ENCODE data around the gene AKAP1.
A peak's percentile ranks its signal among the peaks of the same experiment; 100 is the strongest.
"Not testable (repeated sequence)": the region's sequence is repeated elsewhere in the genome, so short reads cannot be mapped to it uniquely, and the experiment has no call there.

Gene AKAP1

GRCh38 chr17:57096472-57097202 is 11.6 kb downstream of the AKAP1 start:
- Mint-ChIP-seq H3K4me3 (no peak overlapping the region), H3K27ac (no peak overlapping the region), H3K9me3 (no peaks in the 10 kb centered on the region), H3K36me3 (ENCODE audit: low read depth) (peaks cover 5% of the 10 kb centered on the region), H3K27me3 (ENCODE audit: low read depth, poor library complexity) (peaks cover 6% of the 10 kb centered on the region), H3K4me1 (peaks cover 49% of the 10 kb centered on the region)
- no peak for DNase-seq
- no peak for TF ChIP-seq CTCF (IDR thresholded peaks at IDR 0.05)

GRCh38 chr17:57097832-57098421 is 12.9 kb downstream of the AKAP1 start:
- DNase-seq = no peak
- H3K4me1 Mint-ChIP-seq = peaks cover 45% of the 10 kb centered on the region
- no peaks in the 10 kb centered on the region for H3K9me3 Mint-ChIP-seq
- peaks cover 8% of the 10 kb centered on the region for H3K36me3 Mint-ChIP-seq (ENCODE audit: low read depth)
- H3K27ac Mint-ChIP-seq = peak overlapping the region; percentile 81
- H3K27me3 Mint-ChIP-seq (ENCODE audit: low read depth, poor library complexity) = peaks cover 4% of the 10 kb centered on the region
- TF ChIP-seq CTCF (IDR thresholded peaks at IDR 0.05) = no peak
- H3K4me3 Mint-ChIP-seq = no peak overlapping the region

GRCh38 chr17:57099165-57099564 is 14.1 kb downstream of the AKAP1 start:
- peaks cover 40% of the 10 kb centered on the region for H3K4me1 Mint-ChIP-seq

GRCh38 chr17:57102122-57102521 is 17.1 kb downstream of the AKAP1 start:
- TF ChIP-seq CTCF (IDR thresholded peaks at IDR 0.05) = no peak
- no peak overlapping the region for H3K4me3 Mint-ChIP-seq
- H3K27me3 Mint-ChIP-seq (ENCODE audit: low read depth, poor library complexity) = no peaks in the 10 kb centered on the region
- no peaks in the 10 kb centered on the region for H3K9me3 Mint-ChIP-seq
- no peak overlapping the region for H3K27ac Mint-ChIP-seq
- H3K36me3 Mint-ChIP-seq (ENCODE audit: low read depth) = peaks cover 17% of the 10 kb centered on the region
- H3K4me1 Mint-ChIP-seq = peaks cover 45% of the 10 kb centered on the region
- DNase-seq = no peak

More at GRCh38 chr17:57099165-57099564, 14.1 kb downstream of the AKAP1 start:
- H3K27ac Mint-ChIP-seq = peak overlapping the region; percentile 50
- no peaks in the 10 kb centered on the region for H3K9me3 Mint-ChIP-seq
- H3K27me3 Mint-ChIP-seq (ENCODE audit: low read depth, poor library complexity) = no peaks in the 10 kb centered on the region
- peaks cover 8% of the 10 kb centered on the region for H3K36me3 Mint-ChIP-seq (ENCODE audit: low read depth)
- H3K4me3 Mint-ChIP-seq = no peak overlapping the region
- TF ChIP-seq CTCF (IDR thresholded peaks at IDR 0.05) = no peak
- no peak for DNase-seq

- Mint-ChIP-seq H3K36me3 (ENCODE audit: low read depth) (peaks cover 21% of the 10 kb centered on the region), H3K4me1 (peaks cover 47% of the 10 kb centered on the region)
- not testable (repeated sequence) for H3K27me3 Mint-ChIP-seq (ENCODE audit: low read depth, poor library complexity); H3K9me3 Mint-ChIP-seq; H3K4me3 Mint-ChIP-seq; DNase-seq; H3K27ac Mint-ChIP-seq
Observed at GRCh38 chr17:57102660-57103059, 17.6 kb downstream of the AKAP1 start.

GRCh38 chr17:57104461-57105175 is 19.6 kb downstream of the AKAP1 start:
- H3K27ac Mint-ChIP-seq = no peak overlapping the region
- DNase-seq = no peak
- H3K36me3 Mint-ChIP-seq (ENCODE audit: low read depth) = peaks cover 22% of the 10 kb centered on the region
- H3K4me3 Mint-ChIP-seq = no peak overlapping the region
- H3K9me3 Mint-ChIP-seq = no peaks in the 10 kb centered on the region
- no peak for TF ChIP-seq CTCF (IDR thresholded peaks at IDR 0.05)
- H3K27me3 Mint-ChIP-seq (ENCODE audit: low read depth, poor library complexity) = no peaks in the 10 kb centered on the region
- H3K4me1 Mint-ChIP-seq = peaks cover 47% of the 10 kb centered on the region

All from nephron progenitor cell (in vitro differentiated cells).